Measurements from ENCODE around the gene SPAG9. TPM values are rescaled to one million over a fixed set of nuclear protein-coding genes. Genes with fewer than 3 reads are reported as not detected.
"Not testable (repeated sequence)": the region's sequence is repeated elsewhere in the genome, so short reads cannot be mapped to it uniquely, and the experiment has no call there.

Gene SPAG9
- total RNA-seq, 4 donors from 2014 or later: 117 to 240 (median 154) TPM

- Histone ChIP-seq H3K9me3 (no peaks in the 10 kb centered on the region), H3K4me1 (peaks cover 23 to 30% of the 10 kb centered on the region in 2 donors), H3K4me3 (replicated peaks in 1 of 3) (peak overlapping the region in 2 of 3 donors; percentile 21 to 31), H3K36me3 (no peaks in the 10 kb centered on the region), H3K27me3 (no peaks in the 10 kb centered on the region), H3K27ac (peak overlapping the region; percentile 87 to 96 (median 92))
- TF ChIP-seq CTCF (IDR thresholded peaks at IDR 0.05) (no peak), POLR2A (IDR thresholded peaks at IDR 0.05) (peak in 1 of 2 donors; percentile 45)
- intact Hi-C loops (cut with DNase I): no loop called here
- WGBS, 2 donors: 6 to 40% methylated on average over 1 to 37 of the region's 61 CpGs
- DNase-seq: peak; percentile 75 to 79
These were observed 176.4 kb downstream of the SPAG9 start for GRCh38 chr17:50944054-50944901.

GRCh38 chr17:50943575-50943933, 177.1 kb downstream of the SPAG9 start:
- peaks cover 20 to 23% of the 10 kb centered on the region in 2 donors for H3K4me1 ChIP-seq
- WGBS, 2 donors: 68 to 82% methylated on average over 8 of the region's 8 CpGs
- no peak overlapping the region for H3K4me3 ChIP-seq (replicated peaks in 1 of 3)
- no peaks in the 10 kb centered on the region for H3K27me3 ChIP-seq
- H3K9me3 ChIP-seq: no peaks in the 10 kb centered on the region
- TF ChIP-seq CTCF (IDR thresholded peaks at IDR 0.05) (no peak), POLR2A (IDR thresholded peaks at IDR 0.05) (no peak)
- no peak for DNase-seq
- peak overlapping the region; percentile 87 to 96 (median 92) for H3K27ac ChIP-seq
- intact Hi-C loops (cut with DNase I): no loop called here
- no peaks in the 10 kb centered on the region for H3K36me3 ChIP-seq

GRCh38 chr17:50941676-50942048, 179.0 kb downstream of the SPAG9 start:
- not testable (repeated sequence) for H3K36me3 ChIP-seq

GRCh38 chr17:50939795-50940684, 180.6 kb downstream of the SPAG9 start:
- no peak overlapping the region for H3K4me3 ChIP-seq (replicated peaks in 1 of 3)
- TF ChIP-seq CTCF (IDR thresholded peaks at IDR 0.05): no peak
- TF ChIP-seq POLR2A (IDR thresholded peaks at IDR 0.05): no peak
- 85 to 91% methylated on average over 14 to 16 of the region's 16 CpGs for WGBS, 2 donors
- H3K4me1 ChIP-seq: peaks cover 21 to 26% of the 10 kb centered on the region in 2 donors
- DNase-seq: no peak
- H3K27me3 ChIP-seq: no peaks in the 10 kb centered on the region
- no peaks in the 10 kb centered on the region for H3K36me3 ChIP-seq
- no peak overlapping the region for H3K27ac ChIP-seq
- intact Hi-C loops (cut with DNase I): no loop called here
- no peaks in the 10 kb centered on the region for H3K9me3 ChIP-seq

More at GRCh38 chr17:50941676-50942048, 179.0 kb downstream of the SPAG9 start:
- H3K9me3 ChIP-seq; intact Hi-C loops (cut with DNase I); H3K4me3 ChIP-seq (replicated peaks in 1 of 3); H3K27ac ChIP-seq; H3K27me3 ChIP-seq; DNase-seq: not testable (repeated sequence)
- peaks cover 14 to 16% of the 10 kb centered on the region in 2 donors for H3K4me1 ChIP-seq
- WGBS, 2 donors: 95 to 96% methylated on average over 4 of the region's 4 CpGs

- Histone ChIP-seq H3K36me3 (no peaks in the 10 kb centered on the region), H3K4me1 (peaks cover 20 to 22% of the 10 kb centered on the region in 2 donors), H3K9me3 (no peaks in the 10 kb centered on the region), H3K27me3 (no peaks in the 10 kb centered on the region), H3K4me3 (replicated peaks in 1 of 3) (no peak overlapping the region), H3K27ac (no peak overlapping the region)
- no peak for TF ChIP-seq POLR2A (IDR thresholded peaks at IDR 0.05)
- TF ChIP-seq CTCF (IDR thresholded peaks at IDR 0.05): no peak
- intact Hi-C loops (cut with DNase I): no loop called here
- no peak for DNase-seq
- 100% methylated on average over 3 to 4 of the region's 4 CpGs for WGBS, 2 donors
These were observed 181.2 kb downstream of the SPAG9 start for GRCh38 chr17:50939542-50939794.
